Fibroblast of skin of left biceps (primary cell): ENCODE results near the gene MAFG.

ENCODE experiments used
- DNase-seq, 2 experiments: peaks; one replicate each; pipeline ENCODE4 v3.0.0-alpha.2; 2013; ENCODE audit warnings: low read depth in 2 of 2

MAFG gene

DNA sequence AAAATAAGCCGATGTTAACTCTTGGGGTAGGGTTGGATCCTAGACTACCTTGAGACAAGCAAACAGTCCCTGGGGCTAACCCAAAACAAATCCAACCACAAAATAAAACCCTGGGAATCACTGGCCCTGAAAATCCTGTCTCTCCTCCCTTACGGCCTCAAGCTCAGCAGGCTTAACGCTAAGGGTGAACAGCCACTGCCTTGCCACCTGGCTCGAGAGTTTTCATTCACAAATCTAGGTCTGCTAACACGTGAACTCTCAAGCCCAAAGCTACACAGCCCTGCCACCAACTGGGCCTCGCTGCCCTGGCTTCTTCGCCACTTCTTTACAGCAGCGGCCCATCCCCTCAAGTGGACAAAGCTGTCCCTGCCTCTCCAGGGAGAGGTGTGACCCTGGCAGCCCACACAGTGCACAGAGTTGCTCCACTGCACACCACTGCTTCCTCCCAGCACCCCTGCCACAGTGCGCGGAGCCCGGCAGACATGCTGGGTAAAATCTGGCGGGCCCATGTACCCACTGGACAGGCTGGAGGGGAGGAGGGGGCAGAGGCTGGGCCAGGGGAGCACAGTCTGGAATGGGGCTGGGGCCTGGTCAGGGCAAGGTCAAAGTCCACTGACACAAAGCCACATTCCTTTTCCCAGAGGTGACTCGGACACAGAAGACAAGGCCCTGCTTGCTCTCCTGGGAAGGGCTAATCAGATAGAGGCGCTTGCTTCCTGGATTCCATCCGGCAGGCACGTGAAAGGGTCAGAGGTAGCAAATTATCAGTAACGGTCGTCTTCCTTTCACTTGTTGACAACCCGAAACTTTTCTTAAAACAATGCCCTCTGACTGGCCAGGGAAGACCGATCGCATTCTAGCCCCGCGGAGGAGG lies 17.3 kb downstream of the MAFG start:
- no peak for DNase-seq

DNA sequence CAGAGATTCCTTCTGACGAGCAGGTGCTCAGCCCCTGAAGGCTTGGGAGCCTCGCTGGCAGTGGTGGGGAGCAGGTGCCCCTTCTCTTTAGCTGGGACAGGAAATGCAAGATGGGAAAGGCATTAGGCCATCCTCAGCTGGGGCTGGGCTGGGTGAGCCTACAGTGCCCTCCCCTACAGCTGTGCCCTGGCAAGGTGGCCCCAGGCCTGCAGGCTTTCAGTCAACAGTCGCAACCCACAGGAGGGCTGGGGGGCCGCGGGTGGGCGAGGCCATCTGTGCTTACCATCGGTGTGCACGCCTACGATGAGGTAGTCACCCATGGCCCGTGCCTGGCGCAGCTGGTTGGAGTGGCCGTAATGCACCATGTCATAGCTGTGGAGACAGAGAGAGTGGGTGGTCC lies 18.3 kb downstream of the MAFG start:
- DNase-seq: no peak

DNA sequence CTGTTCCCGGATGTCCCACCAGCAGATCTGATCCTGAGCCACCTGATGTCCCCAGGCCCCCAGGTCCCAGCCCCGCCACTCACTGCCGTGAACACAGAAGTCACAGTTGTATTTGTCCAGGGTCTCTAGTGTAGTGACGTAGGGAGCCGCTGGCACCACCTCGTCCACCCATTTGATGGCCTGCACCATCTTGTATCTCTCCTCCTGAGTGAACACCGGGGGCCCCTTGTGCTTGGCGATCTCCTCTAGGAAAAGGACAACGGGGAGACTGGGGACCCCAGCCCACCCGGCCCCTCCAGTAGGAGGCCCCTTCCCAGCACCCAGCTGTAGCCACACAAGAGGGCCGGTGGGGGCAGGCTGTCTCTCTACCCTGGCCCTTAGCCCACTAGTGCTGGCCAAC lies 18.7 kb downstream of the MAFG start:
- no peak for DNase-seq

DNA sequence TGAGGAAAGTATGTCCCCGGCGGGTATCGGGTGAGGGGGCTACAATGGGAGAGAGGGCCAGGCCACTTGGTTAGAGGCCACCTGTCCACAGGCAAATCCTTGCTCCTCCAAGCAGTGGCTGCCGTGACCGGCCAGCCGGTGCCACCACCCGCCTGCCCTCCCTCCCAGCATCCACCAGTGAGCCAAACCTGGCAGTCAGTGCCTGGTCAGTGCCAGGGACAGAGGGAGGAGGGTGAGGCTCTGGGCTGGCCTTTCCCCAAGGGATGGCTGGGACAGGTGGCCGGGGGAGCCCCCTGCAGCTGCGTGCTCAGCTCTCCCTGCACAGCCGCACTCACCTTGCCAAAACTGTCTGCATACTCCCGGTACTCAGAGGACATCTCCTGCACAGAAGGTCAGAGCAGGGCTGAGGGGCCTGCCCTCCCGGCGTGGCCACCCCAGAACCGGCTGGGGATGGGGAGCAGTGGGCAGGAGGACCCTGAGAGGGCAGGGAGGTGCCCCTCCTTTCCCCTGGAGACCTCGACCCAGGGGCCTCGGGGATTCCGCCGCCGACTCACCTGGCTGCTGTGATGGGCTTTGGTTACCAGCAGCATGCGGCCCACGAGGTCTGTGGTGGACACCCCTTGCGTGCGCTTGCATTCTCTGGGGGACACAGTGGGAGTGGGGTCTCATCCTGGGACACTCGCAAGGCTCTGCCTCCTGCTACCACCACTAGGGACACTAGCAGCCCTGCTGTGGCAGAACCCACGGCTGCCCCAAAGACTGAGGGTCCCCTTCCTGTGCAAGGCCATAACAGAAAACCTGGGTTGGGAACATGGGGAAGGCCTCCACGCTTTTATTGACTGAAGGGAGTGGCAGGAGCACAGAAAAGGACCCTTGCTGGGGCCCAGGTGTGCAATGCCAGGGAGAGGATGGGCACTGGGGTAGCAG lies 20.1 kb downstream of the MAFG start:
- DNase-seq: no peak

DNA sequence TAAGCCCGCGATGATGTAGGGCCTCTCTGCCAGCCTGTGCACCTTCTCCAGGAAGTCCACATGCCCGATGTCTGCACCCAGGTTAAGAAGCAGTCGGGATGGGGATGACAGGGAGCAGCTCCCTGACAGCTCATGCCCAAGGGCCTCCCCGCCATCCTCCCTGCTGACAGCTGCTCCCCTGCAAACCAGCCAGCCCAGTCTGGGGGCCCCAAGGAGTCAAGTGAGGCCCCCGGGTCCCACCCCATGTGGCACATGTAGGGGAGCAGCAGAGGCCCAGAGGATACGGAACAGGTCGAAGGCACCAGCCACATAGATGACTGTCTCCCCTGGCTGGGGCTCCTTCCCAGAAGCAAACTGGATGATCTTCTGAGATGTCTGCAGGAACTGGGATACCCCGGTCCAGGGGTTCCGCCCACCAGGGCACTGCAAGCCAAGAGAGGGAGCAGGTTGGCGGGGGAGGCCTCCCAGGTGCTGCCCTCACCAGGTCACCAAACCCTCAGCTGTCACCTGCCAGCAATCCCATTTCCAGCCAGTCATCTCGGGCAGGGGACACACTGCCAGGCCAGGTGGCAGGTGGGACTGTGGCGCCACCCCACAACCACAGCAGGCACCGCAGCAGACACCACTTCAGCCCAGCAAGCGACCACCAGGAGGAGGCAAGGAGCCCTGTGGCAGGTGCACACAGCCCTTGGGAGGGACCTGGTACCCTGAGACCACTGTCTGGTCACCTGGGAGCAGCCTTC lies 20.9 kb downstream of the MAFG start:
- DNase-seq: no peak

DNA sequence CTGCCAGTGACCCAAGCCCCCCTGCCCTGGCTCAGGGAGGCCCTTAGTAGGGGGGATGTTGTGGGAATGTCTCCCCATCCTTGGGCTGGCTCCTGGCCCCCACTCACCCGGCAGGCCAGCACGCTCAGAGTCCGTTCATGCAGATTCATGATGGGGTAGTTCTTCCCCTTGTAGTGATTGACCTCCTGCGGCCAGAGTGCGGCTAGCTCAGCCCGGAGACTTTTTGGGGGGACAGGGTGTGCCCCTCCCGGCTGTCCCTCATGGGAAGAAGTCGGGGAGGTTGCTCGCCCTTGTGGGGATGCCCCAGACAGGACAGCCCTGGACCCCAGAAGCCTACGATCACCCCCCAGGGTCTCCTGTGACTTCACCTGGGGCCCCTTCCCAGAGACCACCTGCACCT lies 21.5 kb downstream of the MAFG start:
- no peak for DNase-seq

DNA sequence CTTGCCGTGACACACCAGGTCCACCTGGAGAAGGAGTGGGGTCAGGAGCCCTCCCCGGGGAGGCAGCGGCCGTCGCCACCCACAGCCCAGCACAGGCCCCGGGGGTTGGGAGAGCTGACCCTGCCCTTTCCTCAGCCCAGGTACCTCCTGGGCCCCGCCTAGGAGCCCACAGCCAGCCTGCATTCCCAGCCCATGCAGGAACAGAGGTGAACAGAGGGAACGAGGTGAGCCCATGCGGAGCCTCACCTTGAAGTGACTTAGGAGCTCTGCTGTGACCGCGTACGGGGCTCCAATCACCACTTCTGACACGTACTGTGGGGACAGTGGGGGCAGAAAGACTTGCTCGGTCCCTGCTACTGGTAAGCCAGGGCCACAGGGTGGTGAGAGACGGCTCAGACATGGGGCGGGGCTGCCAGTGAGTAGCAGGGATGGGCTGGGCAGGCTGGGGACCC lies 22.1 kb downstream of the MAFG start:
- no peak for DNase-seq

DNA sequence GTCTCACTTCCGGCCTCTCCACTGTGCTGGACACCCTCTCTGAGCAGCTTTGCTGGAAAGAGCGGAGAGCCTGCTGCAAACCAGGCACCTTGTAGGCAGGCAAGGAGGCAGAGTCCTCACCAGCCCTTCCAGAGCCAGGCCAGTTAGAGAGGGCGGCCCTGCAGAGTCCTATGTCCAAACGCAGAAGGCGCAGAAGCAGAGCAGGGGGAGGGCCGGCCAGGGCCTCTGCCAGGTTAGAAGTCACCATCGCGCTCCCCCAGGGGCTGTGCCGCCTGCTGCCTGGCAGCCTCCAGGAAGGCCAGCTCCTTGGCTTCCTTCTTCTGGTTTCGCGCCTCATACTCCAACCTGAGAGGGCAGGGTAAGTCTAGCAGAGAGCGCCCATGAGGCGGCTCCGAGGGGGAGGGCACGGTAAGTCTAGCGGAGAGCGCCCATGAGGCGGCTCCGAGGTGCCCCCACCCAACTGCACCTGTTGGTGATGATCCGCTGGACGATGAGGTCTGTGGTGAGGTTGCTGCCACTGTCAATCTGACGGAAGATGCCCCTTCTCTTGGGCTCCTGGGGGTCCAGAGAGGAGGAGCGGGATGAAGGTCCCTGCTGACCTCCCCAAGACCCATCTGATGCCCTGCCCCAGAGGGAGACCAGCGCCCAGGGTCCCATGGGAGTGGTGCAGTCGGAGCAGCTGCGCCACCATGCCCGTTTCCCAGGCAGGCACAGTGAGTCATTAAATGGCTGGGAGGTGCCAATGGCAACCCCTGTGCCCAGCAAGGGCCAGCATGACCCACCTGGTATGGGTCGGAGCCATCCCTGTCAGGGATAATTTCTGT lies 22.7 kb downstream of the MAFG start:
- no peak for DNase-seq

DNA sequence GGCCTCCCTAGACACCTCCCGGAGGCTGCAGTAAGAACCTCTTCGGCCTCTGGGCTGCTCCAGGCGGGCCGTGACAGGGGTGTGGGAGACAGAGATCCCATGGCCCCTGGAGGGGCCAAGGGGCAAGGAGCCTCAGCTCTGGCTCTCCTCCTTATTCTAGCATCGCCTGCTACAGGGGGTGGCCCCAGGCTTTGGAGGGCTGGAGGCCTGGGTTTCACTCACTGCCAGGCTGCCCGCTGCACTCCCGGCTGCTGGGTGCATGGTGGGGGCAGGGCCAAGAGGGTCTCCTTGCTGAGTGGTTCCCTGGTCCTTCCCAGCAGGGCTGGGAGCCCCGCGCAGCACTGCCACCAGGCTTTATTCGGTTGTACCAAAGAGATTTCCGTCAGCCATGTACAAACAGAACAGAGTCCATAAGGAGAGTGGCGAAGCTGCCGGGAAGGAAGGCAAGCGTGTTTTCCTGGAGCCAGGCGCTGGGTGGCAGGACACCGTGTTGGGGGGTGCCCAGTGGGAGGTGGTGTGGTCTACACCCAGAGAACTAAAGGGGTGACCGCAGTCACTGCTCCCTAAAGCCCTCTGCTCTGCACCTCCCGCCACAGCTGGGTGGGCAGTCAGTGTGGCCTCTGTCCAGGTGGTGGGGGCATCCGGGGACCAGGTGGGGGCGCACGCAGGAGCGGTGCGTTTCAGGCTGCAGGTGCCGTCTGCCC lies 23.5 kb downstream of the MAFG start:
- no peak for DNase-seq

DNA sequence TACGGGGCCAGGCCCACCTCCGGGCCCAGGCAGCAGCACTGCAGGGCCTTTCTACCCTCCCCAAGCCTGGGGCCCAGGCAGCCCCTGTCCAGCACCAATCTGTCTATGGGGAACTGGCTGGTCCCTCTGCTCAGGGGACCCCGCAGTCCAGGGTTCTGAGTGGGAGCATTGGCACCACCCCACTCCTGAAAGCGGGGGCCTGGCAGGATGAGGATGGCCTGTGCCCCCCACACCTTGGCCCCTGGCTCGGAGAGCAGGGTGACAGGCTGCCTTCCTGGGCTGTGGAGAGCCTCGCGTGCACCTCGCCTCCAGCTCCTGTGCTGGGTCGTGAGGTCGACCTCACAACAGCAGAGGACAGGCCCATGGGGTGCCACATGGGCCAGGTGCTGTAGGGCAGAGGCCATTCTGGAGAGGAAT lies 24.1 kb downstream of the MAFG start:
- no peak for DNase-seq

DNA sequence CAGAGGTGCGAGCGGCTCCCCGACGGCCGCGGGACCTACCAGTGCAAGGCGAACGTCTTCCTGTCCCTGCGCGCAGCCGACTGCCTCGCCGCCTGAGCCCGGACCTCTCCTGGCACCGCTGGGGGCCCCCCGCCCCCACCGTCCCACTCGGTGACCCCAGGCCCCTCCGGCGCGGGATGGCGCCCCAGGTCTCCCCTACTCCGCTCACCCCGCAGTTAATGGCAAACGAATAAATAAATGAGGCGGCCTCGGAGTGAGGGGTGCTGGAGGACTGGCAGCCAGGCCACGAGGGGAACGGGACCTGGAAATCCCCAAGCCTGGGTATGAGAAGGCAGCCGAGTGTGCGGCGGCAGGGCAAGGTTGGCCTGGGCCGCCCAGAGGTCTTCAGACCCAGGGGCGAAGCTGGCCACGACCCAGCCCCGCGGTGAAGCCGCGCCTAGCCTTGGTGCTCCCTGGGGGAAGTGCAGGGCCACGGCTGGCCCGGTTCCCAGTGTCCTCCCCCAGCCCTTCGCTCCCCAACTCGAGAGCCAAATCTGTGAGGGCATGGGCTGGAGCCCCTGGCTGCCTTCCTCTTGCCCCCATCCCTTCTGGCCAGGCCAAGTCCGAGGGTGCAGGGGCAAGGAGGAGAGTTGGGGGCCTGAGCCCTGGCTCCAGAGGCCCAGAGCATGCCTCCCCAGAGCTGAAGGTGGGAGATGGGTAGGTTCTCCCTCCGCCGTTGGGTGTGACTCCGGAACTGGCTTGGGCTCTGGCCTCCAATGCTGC lies 24.7 kb downstream of the MAFG start:
- DNase-seq: no peak

DNA sequence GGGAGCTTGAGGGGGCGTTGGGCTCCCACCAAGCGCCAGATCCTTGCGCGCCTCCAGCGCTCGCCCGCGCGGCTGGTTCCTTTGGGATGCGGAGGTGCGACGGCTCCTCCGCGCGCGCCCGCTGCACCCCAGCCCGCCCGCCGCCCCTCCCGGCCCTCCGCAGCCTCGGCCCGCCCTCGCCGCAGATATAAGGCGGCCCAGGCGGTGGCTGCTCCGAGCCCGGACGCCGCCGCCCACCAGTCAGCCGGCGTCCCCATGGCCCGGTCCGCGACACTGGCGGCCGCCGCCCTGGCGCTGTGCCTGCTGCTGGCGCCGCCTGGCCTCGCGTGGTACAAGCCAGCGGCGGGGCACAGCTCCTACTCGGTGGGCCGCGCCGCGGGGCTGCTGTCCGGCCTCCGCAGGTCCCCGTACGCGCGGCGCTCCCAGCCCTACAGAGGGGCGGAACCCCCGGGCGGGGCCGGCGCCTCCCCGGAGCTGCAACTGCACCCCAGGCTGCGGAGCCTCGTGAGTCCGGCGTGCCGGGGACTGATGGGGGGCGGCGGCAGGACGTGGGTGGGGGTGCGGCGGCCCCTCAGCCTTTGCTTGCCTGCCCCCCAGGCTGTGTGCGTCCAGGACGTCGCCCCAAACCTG lies 25.4 kb downstream of the MAFG start, which contains the start of gene NPB:
Gene NPB (plus strand): TSS at position 216 of the 630 bp plus-strand sequence. CDS start 40 bp downstream, at position 256.
- no peak for DNase-seq

DNA sequence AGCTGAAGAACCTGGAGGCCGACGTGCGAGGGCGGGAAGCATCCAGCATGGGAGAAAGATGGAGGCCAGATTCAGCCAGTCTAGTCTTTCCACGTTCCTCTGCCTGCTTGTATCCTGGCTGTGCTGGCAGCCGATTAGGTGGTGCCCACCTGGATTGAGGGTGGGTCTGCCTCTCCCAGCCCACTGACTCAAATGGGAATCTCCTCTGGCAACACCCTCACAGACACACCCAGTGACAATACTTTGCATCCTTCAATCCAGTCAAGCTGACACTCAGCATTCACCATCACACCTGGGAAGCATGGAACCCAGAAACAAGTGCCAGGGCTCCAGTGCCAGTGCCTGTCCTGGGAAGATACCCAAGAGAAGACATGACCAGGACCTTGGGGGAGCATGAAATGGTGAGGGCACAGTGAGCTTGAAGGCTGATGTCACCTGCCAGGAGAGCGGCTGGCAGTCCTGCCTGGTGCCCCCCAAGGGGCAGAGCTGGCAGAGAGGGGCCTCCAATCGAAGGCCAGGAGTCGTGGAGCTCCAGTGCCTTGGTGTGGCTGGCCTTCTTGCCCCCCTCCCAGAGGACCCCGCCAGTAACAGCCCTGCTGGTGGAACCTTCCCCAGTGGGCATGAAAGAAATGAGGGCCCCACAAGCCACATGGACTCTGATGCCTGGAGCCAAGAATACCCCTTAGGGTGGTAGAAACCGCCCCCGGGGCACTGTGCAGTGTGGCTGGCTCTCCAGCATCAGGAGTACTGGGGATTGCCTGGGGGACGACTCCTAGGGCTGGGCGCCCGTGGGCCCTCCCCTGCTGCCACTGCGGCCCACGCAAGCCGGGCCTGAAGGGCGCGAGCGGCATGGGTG lies 26.1 kb downstream of the MAFG start:
- no peak for DNase-seq

DNA sequence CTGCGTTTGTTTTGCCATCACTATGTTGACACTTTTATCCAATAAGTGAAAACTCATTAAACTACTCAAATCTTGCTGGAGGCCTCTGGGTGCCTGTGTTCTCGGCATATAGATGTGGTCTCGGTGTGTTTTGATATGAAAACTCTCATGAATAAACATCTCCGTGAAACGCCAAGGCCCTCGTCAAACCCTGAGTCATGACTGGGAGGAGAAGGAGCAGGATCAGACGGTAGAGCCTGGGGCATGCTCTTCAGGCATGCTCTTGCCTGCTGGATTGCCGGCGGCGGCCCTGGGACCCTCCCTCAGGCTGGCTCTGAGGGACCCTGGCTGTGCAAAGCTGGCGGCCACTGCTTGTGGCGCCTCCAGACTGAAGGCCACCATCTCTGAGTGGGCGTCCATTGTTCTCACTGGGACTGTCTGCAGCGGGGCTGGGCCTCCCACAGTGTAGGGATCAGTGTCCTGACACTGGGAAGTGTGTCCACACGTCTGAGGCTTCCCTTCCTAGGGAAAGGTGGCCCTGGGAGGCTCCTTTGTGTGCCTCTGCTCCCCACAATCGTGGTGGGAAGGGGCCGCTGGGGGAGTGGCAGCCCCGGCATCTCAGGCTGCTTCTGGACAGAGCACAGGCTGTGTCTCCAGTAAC lies 27.2 kb downstream of the MAFG start:
- DNase-seq: no peak

DNA sequence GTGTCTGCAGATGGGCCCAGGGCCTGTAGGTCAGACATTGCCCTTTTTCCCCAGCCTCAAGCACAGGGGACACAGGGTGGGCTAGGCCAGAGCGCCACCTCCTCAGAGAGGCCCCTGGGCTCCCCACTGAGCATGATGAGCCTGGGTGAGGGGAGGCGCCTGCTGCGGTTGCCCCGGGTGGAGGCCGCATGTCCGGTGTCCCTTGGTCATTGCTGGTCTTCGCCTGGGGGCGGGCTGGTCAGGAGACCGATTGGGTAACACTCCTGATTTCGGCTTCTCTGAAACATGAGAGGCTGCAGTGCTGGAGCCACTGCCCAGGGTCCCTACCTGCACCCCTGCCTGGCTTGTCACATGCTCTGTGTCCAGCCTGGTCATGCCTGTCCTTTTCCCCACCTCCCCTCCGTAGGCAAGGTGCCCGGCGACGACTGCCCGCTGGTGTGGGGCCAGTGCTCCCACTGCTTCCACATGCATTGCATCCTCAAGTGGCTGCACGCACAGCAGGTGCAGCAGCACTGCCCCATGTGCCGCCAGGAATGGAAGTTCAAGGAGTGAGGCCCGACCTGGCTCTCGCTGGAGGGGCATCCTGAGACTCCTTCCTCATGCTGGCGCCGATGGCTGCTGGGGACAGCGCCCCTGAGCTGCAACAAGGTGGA lies 27.9 kb downstream of the MAFG start:
- DNase-seq: no peak

DNA sequence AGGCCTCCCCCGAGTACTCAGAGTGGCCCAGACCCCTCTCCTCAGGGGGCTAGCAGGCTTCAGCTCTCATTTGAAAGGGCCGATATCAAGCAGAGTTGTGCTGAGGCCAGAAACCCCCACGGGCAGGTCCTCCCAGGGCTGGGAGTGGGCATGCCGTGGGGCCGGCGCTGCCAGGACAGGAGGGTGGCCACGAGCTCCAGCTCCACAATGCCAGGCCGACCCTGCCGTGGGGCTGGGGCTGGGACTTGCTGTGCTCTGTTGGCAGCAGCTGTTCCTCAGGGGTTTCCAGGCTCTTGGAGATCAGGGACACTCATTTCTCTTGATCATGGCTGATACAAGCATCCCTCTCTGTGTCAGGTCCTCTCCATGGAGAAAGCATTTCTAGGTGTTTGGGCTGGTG lies 28.6 kb downstream of the MAFG start:
- no peak for DNase-seq
